NT2/D1 (cell line): ENCODE measurements around the gene TERT.

Source experiments
- YY1 ChIP-seq: IDR thresholded peaks from 2 replicates; pipeline ENCODE4 v1.6.1; 2011; ENCODE audit not compliant: insufficient read length, insufficient read depth
- ZNF274 ChIP-seq: IDR thresholded peaks from 2 replicates; pipeline ENCODE4 v1.6.1; 2011; ENCODE audit warnings: mild to moderate bottlenecking, low read depth, low read length

DNA sequence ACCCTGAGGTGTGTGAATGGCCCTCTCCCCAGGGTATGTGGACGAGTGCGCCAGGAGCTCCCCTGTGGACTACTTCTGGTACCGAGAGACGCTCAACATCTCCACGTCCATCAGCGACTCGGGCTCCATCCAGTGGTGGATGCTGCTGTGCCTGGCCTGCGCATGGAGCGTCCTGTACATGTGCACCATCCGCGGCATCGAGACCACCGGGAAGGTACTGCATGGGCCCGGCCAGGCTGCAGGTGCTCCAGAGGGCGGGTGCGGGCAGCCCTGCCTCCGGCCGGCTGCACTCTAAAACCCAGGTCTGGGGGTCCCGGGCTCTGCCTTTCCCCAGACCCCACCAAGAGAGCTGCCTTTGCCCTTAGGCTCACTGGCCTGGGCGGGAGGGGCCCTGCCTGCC is 82.6 kb downstream of the TERT start:
- TF ChIP-seq YY1 (no peak), ZNF274 (no peak)
